Measurements from ENCODE around the gene SLX9.
"Not testable (repeated sequence)": the region's sequence is repeated elsewhere in the genome, so short reads cannot be mapped to it uniquely, and the experiment has no call there.

Gene SLX9

GRCh38 chr21:45020629-45021427 lies 81.0 kb downstream of the SLX9 start:
- no peak for ATAC-seq

- ATAC-seq, result no peak
Measured at GRCh38 chr21:45021428-45022347, 81.9 kb downstream of the SLX9 start.

- ATAC-seq, result no peak
Measured at GRCh38 chr21:45022348-45022675, 82.5 kb downstream of the SLX9 start.

- no peak for ATAC-seq
Measured at GRCh38 chr21:45022736-45023135, 82.9 kb downstream of the SLX9 start.

GRCh38 chr21:45024516-45024915 lies 84.7 kb downstream of the SLX9 start:
- ATAC-seq, result not testable (repeated sequence)

- ATAC-seq, result no peak
Measured at GRCh38 chr21:45026066-45026745, 86.4 kb downstream of the SLX9 start.

All from activated CD4-positive, CD25-positive, alpha-beta regulatory T cell treated with anti-CD3 and anti-CD28 coated beads, Interleukin-2, amount 50 U/mL, for 24 hours (primary cell).